HepG2 (cell line): ENCODE data around the gene IFT88. TPM values are rescaled to one million over a fixed set of nuclear protein-coding genes. Genes with fewer than 3 reads are reported as not detected.

Source experiments
- ATAC-seq: fragments of 200-7000 bp; cut with Tn5 transposase; 3 replicates; pipeline ENCODE4 v1.9.1; 2020; ENCODE audit warnings: mild to moderate bottlenecking, moderate library complexity
- BruUV-seq: library from RNA; stranded (reverse); fragments of 400-500 nt; replicated peaks from 2 replicates; lab custom pipeline; 2021; lab: Mats Ljungman, UMichigan
- CTCF ChIA-PET: fragments of 300-600 bp; formaldehyde crosslinking; extraction: SDS; loops from one replicate; lab custom pipeline; 2021; ENCODE audit warnings: low total read pairs, inconsistent platforms, low intra/inter-chr PET ratio; lab: Yijun Ruan, JAX
- POLR2A ChIA-PET: fragments of 350-600 bp; sonication (Branson Sonifier 250); formaldehyde crosslinking; loops from one replicate; lab custom pipeline; 2020; ENCODE audit warnings: antibody characterized with exemption, inconsistent platforms; lab: Yijun Ruan, JAX
- DNase-seq: peaks from one replicate; pipeline ENCODE4 v3.0.0-alpha.2; 2015; ENCODE audit warnings: low spot score
- FAIRE-seq: peaks from 3 replicates; lab custom pipeline; 2011; peaks lifted over from hg19 to GRCh38; lab: Jason Lieb, UNC
- H2AFZ ChIP-seq: one replicate; pipeline ENCODE4 v1.6.1; 2011; ENCODE audit warnings: low read length, inconsistent platforms
- H3K27ac ChIP-seq: fragments of 300-600 bp; 3 replicates; pipeline ENCODE4 v1.8.0; 2011; ENCODE audit warnings: mixed run types, mild to moderate bottlenecking, mixed read lengths, low read length, inconsistent platforms; ENCODE audit not compliant: insufficient read depth; ENCODE audit errors: extremely low read length
- H3K27me3 ChIP-seq, 2 experiments: fragments of 200-600 bp in 1 of 2; 2 replicates in 1 of 2; 3 replicates in 1 of 2; pipeline versions ENCODE4 v1.6.0 to v1.8.0; 2011; ENCODE audit warnings: low read length in 2 of 2, mild to moderate bottlenecking in 2 of 2, moderate library complexity in 2 of 2, inconsistent platforms in 1 of 2; ENCODE audit not compliant: insufficient read depth in 2 of 2, control insufficient read depth in 1 of 2
- H3K36me3 ChIP-seq, 2 experiments: fragments of 200-600 bp in 1 of 2; replicated peaks in 1 of 2; 2 replicates in 1 of 2; 3 replicates in 1 of 2; pipeline versions ENCODE4 v1.5.1 to v1.8.0; 2011; ENCODE audit warnings: low read length in 2 of 2, inconsistent platforms in 1 of 2; ENCODE audit not compliant: insufficient read depth in 2 of 2, control insufficient read depth in 1 of 2
- H3K4me1 ChIP-seq: 2 replicates; pipeline ENCODE4 v1.5.1; 2012; ENCODE audit warnings: low read length, inconsistent platforms; ENCODE audit not compliant: insufficient read depth
- H3K4me2 ChIP-seq: 2 replicates; pipeline ENCODE4 v1.6.0; 2011; ENCODE audit warnings: low read depth, low read length, inconsistent platforms
- H3K4me3 ChIP-seq, 3 experiments: fragments of 200-600 bp in 1 of 3; sonication (generic), shearing (Covaris generic) in 1 of 3; replicated peaks in 1 of 3; 2 replicates each; pipeline ENCODE4 v1.5.1; 2011 to 2016; ENCODE audit warnings: low read length in 3 of 3, inconsistent platforms in 2 of 3, low read depth in 2 of 3, mild to moderate bottlenecking in 2 of 3, control low read depth in 1 of 3, mixed read lengths in 1 of 3; ENCODE audit not compliant: insufficient read depth in 1 of 3
- H3K79me2 ChIP-seq: one replicate; pipeline ENCODE4 v1.6.1; 2011; ENCODE audit warnings: low read length, inconsistent platforms; ENCODE audit not compliant: insufficient read depth
- H3K9ac ChIP-seq: 2 replicates; pipeline ENCODE4 v1.6.0; 2011; ENCODE audit warnings: mild to moderate bottlenecking, low read depth, low read length, inconsistent platforms; ENCODE audit not compliant: insufficient read depth
- H3K9me3 ChIP-seq: 2 replicates; pipeline ENCODE4 v1.5.1; 2012; ENCODE audit warnings: mild to moderate bottlenecking, low read length
- H4K20me1 ChIP-seq: 2 replicates; pipeline ENCODE4 v1.6.0; 2011; ENCODE audit warnings: inconsistent platforms, mild to moderate bottlenecking, low read length, moderate library complexity; ENCODE audit not compliant: insufficient read depth
- FOXM1 ChIP-seq: sonication (generic); formaldehyde crosslinking; IDR thresholded peaks from 2 replicates; pipeline ENCODE4 v1.5.0; 2020; ENCODE audit warnings: missing genetic modification reagents
- IKZF1 ChIP-seq: fragments of 450-650 bp; IDR thresholded peaks from 2 replicates; pipeline ENCODE4 v1.7.1; 2016
- ISX ChIP-seq: sonication (generic); formaldehyde crosslinking; conservative IDR thresholded peaks from 2 replicates; pipeline ENCODE4 v1.5.0; 2020; ENCODE audit warnings: missing genetic modification reagents
- KMT2A ChIP-seq: sonication (generic); formaldehyde crosslinking; IDR thresholded peaks from 2 replicates; pipeline ENCODE4 v1.4.0; 2020; ENCODE audit warnings: missing genetic modification reagents
- MAZ ChIP-seq, 2 experiments: sonication (generic) in 1 of 2; formaldehyde crosslinking in 1 of 2; IDR thresholded peaks; 2 replicates each; pipeline versions ENCODE4 v1.5.0 to v1.6.1; 2012 to 2020; ENCODE audit warnings: low read depth in 2 of 2, mild to moderate bottlenecking in 2 of 2, borderline replicate concordance in 1 of 2, improper control_type of control experiment in 1 of 2, low read length in 1 of 2, missing genetic modification reagents in 1 of 2, moderate library complexity in 1 of 2
- MXD4 ChIP-seq: IDR thresholded peaks from 2 replicates; pipeline ENCODE4 v1.6.1; 2016; ENCODE audit warnings: mild to moderate bottlenecking, missing biosample characterization, missing genetic modification reagents
- TCF7 ChIP-seq: sonication (generic); IDR thresholded peaks from 2 replicates; pipeline ENCODE4 v1.6.1; 2016; ENCODE audit warnings: antibody characterized with exemption, low read depth
- ZNF124 ChIP-seq: sonication (generic); formaldehyde crosslinking; IDR thresholded peaks from 2 replicates; pipeline ENCODE4 v1.4.0; 2020; ENCODE audit warnings: missing genetic modification reagents
- ZNF605 ChIP-seq: sonication (generic); formaldehyde crosslinking; IDR thresholded peaks from 2 replicates; pipeline ENCODE4 v1.8.0; 2022; ENCODE audit warnings: mild to moderate bottlenecking, missing genetic modification reagents
- ZNF850 ChIP-seq: sonication (generic); formaldehyde crosslinking; conservative IDR thresholded peaks from 2 replicates; pipeline ENCODE4 v1.9.0; 2021; ENCODE audit warnings: mild to moderate bottlenecking, missing genetic modification reagents
- WGBS: methylation state at CpG from one replicate; pipeline ENCODE4 v1.1.6; 2017; ENCODE audit warnings: low lambda C conversion rate; 5-methylcytosine and 5-hydroxymethylcytosine counted together
- in situ Hi-C: cut with HindIII; loops from 2 replicates; pipeline ENCODE4 v1.10.0; 2017; ENCODE audit warnings: low pct_unique_long_range_greater_than_20kb; ENCODE audit not compliant: extremely low pct_ligation_motif_present
- intact Hi-C: fragments of 100-400 bp; cut with micrococcal nuclease; formaldehyde crosslinking; loops from one replicate; pipeline ENCODE4 v1.10.0; 2022; ENCODE audit not compliant: unreplicated experiment
- polyA plus RNA-seq, 8 experiments: library from polyadenylated mRNA; depleted of rRNA in 3 of 8; stranded (reverse) in 7 of 8; unstranded in 1 of 8; fragments of >200 nt; fragmentation: Illumina TruSeq in 4 of 8; extraction: Trizol in 4 of 8; gene quantifications; 2 replicates each; pipeline versions ENCODE4 v1.2.1 to v1.2.3, GENCODE V29; 2011 to 2016; ENCODE audit warnings: low read depth in 4 of 8, missing spikeins in 1 of 8, mixed read lengths in 1 of 8; ENCODE audit not compliant: insufficient read depth in 1 of 8
- total RNA-seq, 5 experiments: library from RNA; depleted of rRNA; stranded (reverse); fragments of >200 nt; fragmentation: Illumina TruSeq; extraction: Trizol; gene quantifications; 2 replicates each; pipeline ENCODE4 v1.2.3, GENCODE V29; 2016; ENCODE audit warnings: low read depth in 1 of 5
- TF ChIP-seq, protein P1 (sequence below): sonication (generic); formaldehyde crosslinking; IDR thresholded peaks from 2 replicates; pipeline ENCODE4 v1.4.0; 2020; ENCODE audit warnings: missing genetic modification reagents, borderline replicate concordance
- TF ChIP-seq, protein P2 (sequence below), 2 experiments: sonication (generic) in 1 of 2; formaldehyde crosslinking in 1 of 2; IDR thresholded peaks; 2 replicates each; pipeline versions ENCODE4 v1.4.0 to v1.6.1; 2016 to 2020; ENCODE audit warnings: borderline replicate concordance in 1 of 2, low read depth in 1 of 2, mild to moderate bottlenecking in 1 of 2, missing genetic modification reagents in 1 of 2
- TF ChIP-seq, protein P3 (sequence below), 2 experiments: IDR thresholded peaks; 2 replicates each; pipeline ENCODE4 v1.6.1; 2011 to 2012; ENCODE audit warnings: low read length in 2 of 2, borderline replicate concordance in 1 of 2, low read depth in 1 of 2, mild to moderate bottlenecking in 1 of 2, moderate library complexity in 1 of 2

Gene IFT88
- total and polyA plus RNA-seq, 2 of the 13 experiments (the other 11 are each of a cell fraction or from before 2014, with no cell fraction given): 8.4 to 19.9 TPM

DNA sequence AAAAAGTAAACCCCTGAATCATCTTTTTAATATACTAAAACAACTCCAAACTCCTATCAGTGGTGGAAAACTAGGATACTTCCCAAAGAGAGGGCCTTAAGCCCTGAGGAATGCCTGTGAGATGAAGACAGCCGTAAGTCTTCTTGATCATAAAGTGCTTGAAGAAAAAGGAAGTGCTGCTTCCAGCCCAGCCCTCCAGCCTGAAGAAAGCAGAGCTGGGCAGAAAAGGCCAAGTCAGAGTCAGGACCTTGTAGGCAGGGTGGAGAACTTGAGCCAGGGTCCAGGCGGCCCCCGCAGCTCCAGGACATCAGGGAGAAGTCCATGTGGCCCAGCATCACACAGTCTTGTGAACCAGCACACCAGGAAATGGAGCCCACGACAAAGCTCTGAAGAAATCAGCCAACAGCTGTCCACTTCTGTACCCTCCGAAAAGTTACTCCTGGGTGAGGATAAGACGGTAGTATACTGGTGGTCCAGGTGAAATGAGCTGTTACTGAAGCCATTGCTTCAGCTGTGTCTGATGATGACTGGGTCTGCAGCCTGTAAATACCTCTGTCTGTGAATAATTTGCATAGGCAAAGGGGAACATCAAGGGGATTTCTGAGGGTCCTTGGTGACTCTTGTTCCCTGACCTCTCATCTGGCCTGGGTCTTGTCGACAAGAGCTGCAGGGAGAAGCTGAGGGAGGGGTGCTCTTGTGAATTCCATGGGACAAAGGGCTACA, 22.6 kb upstream of the IFT88 start:
- Histone ChIP-seq H3K4me1 (peaks cover 47% of the 10 kb centered on the region), H3K27ac (no peak overlapping the region), H3K9me3 (no peaks in the 10 kb centered on the region), H3K4me2 (no peak overlapping the region), H3K36me3 (no peaks in the 10 kb centered on the region), H4K20me1 (no peaks in the 10 kb centered on the region), H3K4me3 (no peak overlapping the region), H3K9ac (no peak overlapping the region), H3K79me2 (no peaks in the 10 kb centered on the region), H3K27me3 (no peaks in the 10 kb centered on the region), H2AFZ (peak overlapping the region; percentile 44)
- 88% methylated on average over 6 of the region's 7 CpGs for WGBS
- DNase-seq: no peak
- ChIA-PET CTCF (no interaction called here), POLR2A (interaction anchor here (1.3 kb wide), 1 partner anchor 21 kb away, joined by 4 read pairs; no protein-coding TSS in a partner anchor)
- intact Hi-C loops: no loop called here
- no peak for ATAC-seq
- no TSS peak for BruUV-seq
- FAIRE-seq: no peak
- in situ Hi-C loops: no loop called here
- TF ChIP-seq, protein P1, sequence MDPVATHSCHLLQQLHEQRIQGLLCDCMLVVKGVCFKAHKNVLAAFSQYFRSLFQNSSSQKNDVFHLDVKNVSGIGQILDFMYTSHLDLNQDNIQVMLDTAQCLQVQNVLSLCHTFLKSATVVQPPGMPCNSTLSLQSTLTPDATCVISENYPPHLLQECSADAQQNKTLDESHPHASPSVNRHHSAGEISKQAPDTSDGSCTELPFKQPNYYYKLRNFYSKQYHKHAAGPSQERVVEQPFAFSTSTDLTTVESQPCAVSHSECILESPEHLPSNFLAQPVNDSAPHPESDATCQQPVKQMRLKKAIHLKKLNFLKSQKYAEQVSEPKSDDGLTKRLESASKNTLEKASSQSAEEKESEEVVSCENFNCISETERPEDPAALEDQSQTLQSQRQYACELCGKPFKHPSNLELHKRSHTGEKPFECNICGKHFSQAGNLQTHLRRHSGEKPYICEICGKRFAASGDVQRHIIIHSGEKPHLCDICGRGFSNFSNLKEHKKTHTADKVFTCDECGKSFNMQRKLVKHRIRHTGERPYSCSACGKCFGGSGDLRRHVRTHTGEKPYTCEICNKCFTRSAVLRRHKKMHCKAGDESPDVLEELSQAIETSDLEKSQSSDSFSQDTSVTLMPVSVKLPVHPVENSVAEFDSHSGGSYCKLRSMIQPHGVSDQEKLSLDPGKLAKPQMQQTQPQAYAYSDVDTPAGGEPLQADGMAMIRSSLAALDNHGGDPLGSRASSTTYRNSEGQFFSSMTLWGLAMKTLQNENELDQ: no peak
- TF ChIP-seq MXD4 (CRISPR knock-in tag): no peak
- TF ChIP-seq ZNF605 (CRISPR knock-in tag): no peak
- no peak for TF ChIP-seq MAZ (IDR thresholded peaks at IDR 0.05; ENCODE audit: borderline replicate concordance, low read depth, low read length)
- no peak for TF ChIP-seq MAZ (CRISPR knock-in tag; IDR thresholded peaks at IDR 0.05; ENCODE audit: low read depth)
- TF ChIP-seq ZNF124 (CRISPR knock-in tag): no peak
- TF ChIP-seq ZNF850 (CRISPR knock-in tag): no peak
- TF ChIP-seq, protein P2, sequence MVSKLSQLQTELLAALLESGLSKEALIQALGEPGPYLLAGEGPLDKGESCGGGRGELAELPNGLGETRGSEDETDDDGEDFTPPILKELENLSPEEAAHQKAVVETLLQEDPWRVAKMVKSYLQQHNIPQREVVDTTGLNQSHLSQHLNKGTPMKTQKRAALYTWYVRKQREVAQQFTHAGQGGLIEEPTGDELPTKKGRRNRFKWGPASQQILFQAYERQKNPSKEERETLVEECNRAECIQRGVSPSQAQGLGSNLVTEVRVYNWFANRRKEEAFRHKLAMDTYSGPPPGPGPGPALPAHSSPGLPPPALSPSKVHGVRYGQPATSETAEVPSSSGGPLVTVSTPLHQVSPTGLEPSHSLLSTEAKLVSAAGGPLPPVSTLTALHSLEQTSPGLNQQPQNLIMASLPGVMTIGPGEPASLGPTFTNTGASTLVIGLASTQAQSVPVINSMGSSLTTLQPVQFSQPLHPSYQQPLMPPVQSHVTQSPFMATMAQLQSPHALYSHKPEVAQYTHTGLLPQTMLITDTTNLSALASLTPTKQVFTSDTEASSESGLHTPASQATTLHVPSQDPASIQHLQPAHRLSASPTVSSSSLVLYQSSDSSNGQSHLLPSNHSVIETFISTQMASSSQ (IDR thresholded peaks at IDR 0.05; ENCODE audit: low read depth): no peak
- TF ChIP-seq, protein P2 (CRISPR knock-in tag; IDR thresholded peaks at IDR 0.05; ENCODE audit: borderline replicate concordance): no peak
- TF ChIP-seq, protein P3, sequence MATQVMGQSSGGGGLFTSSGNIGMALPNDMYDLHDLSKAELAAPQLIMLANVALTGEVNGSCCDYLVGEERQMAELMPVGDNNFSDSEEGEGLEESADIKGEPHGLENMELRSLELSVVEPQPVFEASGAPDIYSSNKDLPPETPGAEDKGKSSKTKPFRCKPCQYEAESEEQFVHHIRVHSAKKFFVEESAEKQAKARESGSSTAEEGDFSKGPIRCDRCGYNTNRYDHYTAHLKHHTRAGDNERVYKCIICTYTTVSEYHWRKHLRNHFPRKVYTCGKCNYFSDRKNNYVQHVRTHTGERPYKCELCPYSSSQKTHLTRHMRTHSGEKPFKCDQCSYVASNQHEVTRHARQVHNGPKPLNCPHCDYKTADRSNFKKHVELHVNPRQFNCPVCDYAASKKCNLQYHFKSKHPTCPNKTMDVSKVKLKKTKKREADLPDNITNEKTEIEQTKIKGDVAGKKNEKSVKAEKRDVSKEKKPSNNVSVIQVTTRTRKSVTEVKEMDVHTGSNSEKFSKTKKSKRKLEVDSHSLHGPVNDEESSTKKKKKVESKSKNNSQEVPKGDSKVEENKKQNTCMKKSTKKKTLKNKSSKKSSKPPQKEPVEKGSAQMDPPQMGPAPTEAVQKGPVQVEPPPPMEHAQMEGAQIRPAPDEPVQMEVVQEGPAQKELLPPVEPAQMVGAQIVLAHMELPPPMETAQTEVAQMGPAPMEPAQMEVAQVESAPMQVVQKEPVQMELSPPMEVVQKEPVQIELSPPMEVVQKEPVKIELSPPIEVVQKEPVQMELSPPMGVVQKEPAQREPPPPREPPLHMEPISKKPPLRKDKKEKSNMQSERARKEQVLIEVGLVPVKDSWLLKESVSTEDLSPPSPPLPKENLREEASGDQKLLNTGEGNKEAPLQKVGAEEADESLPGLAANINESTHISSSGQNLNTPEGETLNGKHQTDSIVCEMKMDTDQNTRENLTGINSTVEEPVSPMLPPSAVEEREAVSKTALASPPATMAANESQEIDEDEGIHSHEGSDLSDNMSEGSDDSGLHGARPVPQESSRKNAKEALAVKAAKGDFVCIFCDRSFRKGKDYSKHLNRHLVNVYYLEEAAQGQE (IDR thresholded peaks at IDR 0.05; ENCODE audit: borderline replicate concordance in 1 of 2, low read depth in 1 of 2, low read length in 2 of 2): no peak
- no peak for TF ChIP-seq TCF7
- no peak for TF ChIP-seq IKZF1
- TF ChIP-seq ISX (CRISPR knock-in tag): no peak
- no peak for TF ChIP-seq FOXM1 (CRISPR knock-in tag)
- TF ChIP-seq KMT2A (CRISPR knock-in tag): no peak
